ENCODE measurements around the gene RNF31.

- TF ChIP-seq, protein P1, sequence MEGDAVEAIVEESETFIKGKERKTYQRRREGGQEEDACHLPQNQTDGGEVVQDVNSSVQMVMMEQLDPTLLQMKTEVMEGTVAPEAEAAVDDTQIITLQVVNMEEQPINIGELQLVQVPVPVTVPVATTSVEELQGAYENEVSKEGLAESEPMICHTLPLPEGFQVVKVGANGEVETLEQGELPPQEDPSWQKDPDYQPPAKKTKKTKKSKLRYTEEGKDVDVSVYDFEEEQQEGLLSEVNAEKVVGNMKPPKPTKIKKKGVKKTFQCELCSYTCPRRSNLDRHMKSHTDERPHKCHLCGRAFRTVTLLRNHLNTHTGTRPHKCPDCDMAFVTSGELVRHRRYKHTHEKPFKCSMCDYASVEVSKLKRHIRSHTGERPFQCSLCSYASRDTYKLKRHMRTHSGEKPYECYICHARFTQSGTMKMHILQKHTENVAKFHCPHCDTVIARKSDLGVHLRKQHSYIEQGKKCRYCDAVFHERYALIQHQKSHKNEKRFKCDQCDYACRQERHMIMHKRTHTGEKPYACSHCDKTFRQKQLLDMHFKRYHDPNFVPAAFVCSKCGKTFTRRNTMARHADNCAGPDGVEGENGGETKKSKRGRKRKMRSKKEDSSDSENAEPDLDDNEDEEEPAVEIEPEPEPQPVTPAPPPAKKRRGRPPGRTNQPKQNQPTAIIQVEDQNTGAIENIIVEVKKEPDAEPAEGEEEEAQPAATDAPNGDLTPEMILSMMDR (IDR thresholded peaks at IDR 0.05) = no peak
- TF ChIP-seq, protein P2, sequence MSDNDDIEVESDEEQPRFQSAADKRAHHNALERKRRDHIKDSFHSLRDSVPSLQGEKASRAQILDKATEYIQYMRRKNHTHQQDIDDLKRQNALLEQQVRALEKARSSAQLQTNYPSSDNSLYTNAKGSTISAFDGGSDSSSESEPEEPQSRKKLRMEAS (IDR thresholded peaks at IDR 0.05) = peak; percentile 96
- TF ChIP-seq RCOR1 (IDR thresholded peaks at IDR 0.05; ENCODE audit: low read depth, low read length) (no peak), FOSL2 (IDR thresholded peaks at IDR 0.05) (no peak), FOSL2 (CRISPR knock-in tag; IDR thresholded peaks at IDR 0.05) (peak; percentile 42; the same call in 1 of the 2 replicates), POLR2A (IDR thresholded peaks at IDR 0.05; ENCODE audit: low read length) (peak; percentile 78), BCL3 (IDR thresholded peaks at IDR 0.05) (no peak), JUNB (IDR thresholded peaks at IDR 0.05) (no peak), HDAC2 (IDR thresholded peaks at IDR 0.05) (no peak)
- TF ChIP-seq, protein P3, sequence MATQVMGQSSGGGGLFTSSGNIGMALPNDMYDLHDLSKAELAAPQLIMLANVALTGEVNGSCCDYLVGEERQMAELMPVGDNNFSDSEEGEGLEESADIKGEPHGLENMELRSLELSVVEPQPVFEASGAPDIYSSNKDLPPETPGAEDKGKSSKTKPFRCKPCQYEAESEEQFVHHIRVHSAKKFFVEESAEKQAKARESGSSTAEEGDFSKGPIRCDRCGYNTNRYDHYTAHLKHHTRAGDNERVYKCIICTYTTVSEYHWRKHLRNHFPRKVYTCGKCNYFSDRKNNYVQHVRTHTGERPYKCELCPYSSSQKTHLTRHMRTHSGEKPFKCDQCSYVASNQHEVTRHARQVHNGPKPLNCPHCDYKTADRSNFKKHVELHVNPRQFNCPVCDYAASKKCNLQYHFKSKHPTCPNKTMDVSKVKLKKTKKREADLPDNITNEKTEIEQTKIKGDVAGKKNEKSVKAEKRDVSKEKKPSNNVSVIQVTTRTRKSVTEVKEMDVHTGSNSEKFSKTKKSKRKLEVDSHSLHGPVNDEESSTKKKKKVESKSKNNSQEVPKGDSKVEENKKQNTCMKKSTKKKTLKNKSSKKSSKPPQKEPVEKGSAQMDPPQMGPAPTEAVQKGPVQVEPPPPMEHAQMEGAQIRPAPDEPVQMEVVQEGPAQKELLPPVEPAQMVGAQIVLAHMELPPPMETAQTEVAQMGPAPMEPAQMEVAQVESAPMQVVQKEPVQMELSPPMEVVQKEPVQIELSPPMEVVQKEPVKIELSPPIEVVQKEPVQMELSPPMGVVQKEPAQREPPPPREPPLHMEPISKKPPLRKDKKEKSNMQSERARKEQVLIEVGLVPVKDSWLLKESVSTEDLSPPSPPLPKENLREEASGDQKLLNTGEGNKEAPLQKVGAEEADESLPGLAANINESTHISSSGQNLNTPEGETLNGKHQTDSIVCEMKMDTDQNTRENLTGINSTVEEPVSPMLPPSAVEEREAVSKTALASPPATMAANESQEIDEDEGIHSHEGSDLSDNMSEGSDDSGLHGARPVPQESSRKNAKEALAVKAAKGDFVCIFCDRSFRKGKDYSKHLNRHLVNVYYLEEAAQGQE (IDR thresholded peaks at IDR 0.05) = no peak
Observed at GRCh38 chr14:24195186-24196070, 48.1 kb downstream of the RNF31 start, which contains the start of gene TM9SF1.
